H1 (cell line): ENCODE data around the gene MRAP. TPM values are rescaled to one million over a fixed set of nuclear protein-coding genes. Genes with fewer than 3 reads are reported as not detected.

Experiments
- CBX8 ChIP-seq: fragments of 300-800, 300-1000 bp; sonication (generic); IDR thresholded peaks from 2 replicates; pipeline ENCODE4 v1.7.1; 2016; ENCODE audit warnings: low read depth, low read length, borderline replicate concordance
- CHD1 ChIP-seq: IDR thresholded peaks from 2 replicates; pipeline ENCODE4 v1.6.1; 2012; ENCODE audit warnings: low read depth, low read length, improper control_type of control experiment
- CREB1 ChIP-seq: IDR thresholded peaks from 2 replicates; pipeline ENCODE4 v1.6.1; 2012; ENCODE audit warnings: inconsistent platforms
- GTF2F1 ChIP-seq: IDR thresholded peaks from 2 replicates; pipeline ENCODE4 v1.6.1; 2012; ENCODE audit warnings: low read depth, low read length, improper control_type of control experiment, borderline replicate concordance
- POU5F1 ChIP-seq: IDR thresholded peaks from 2 replicates; pipeline ENCODE4 v1.6.1; 2011; ENCODE audit warnings: low read depth, mild to moderate bottlenecking, low read length, moderate library complexity
- TAF1 ChIP-seq: IDR thresholded peaks from 2 replicates; pipeline ENCODE4 v1.6.1; 2011; ENCODE audit warnings: mild to moderate bottlenecking, low read depth, low read length
- polyA plus RNA-seq, 7 experiments: library from polyadenylated mRNA; depleted of rRNA in 3 of 7; stranded (reverse) in 5 of 7; unstranded in 2 of 7; fragments of >200 nt in 5 of 7; fragments of 200-250 nt in 2 of 7; gene quantifications; 1 replicate in 5 of 7; 2 replicates in 1 of 7; 4 replicates in 1 of 7; pipeline versions ENCODE4 v1.2.1 to v1.2.3, GENCODE V29; 2011 to 2013; ENCODE audit warnings: missing spikeins in 2 of 7, mixed read lengths in 2 of 7
- total RNA-seq: library from RNA; stranded (reverse); fragmentation: NEBNext Ultra II Directional; extraction: Animal tissue kit (Norgen Biotek cat#: 25700); gene quantifications from 2 replicates; pipeline ENCODE4 v1.2.1, GENCODE V29; 2021
- TF ChIP-seq, protein P1 (sequence below): fragments of 300-600 bp; sonication (generic); IDR thresholded peaks from 2 replicates; pipeline ENCODE4 v1.7.1; 2012; ENCODE audit warnings: low read length, moderate library complexity, mild to moderate bottlenecking, inconsistent platforms; ENCODE audit not compliant: insufficient replicate concordance

MRAP gene
- total and polyA plus RNA-seq, 2 of the 8 experiments (the other 6 are each of a cell fraction or from before 2014, with no cell fraction given): not detected

DNA sequence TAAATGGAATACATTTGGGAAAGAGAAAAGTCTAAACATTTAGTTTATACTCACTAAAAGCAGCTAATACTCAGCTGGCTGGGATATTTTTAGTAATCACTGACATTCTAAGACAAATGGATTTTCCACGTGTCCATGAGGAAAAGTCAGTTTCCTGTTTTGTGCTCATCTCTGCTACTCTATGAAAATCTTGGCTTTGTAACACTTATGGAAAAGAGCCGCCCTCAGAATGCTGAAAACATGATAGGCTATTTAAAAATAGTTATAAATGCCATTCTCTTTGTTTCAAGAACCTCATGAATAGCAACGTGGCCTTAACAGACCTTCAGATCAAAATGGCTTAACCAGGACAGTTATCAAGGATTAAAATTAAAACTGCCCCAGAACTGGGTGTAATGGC, 29.9 kb downstream of the MRAP start (continued):
- TF ChIP-seq, protein P1, sequence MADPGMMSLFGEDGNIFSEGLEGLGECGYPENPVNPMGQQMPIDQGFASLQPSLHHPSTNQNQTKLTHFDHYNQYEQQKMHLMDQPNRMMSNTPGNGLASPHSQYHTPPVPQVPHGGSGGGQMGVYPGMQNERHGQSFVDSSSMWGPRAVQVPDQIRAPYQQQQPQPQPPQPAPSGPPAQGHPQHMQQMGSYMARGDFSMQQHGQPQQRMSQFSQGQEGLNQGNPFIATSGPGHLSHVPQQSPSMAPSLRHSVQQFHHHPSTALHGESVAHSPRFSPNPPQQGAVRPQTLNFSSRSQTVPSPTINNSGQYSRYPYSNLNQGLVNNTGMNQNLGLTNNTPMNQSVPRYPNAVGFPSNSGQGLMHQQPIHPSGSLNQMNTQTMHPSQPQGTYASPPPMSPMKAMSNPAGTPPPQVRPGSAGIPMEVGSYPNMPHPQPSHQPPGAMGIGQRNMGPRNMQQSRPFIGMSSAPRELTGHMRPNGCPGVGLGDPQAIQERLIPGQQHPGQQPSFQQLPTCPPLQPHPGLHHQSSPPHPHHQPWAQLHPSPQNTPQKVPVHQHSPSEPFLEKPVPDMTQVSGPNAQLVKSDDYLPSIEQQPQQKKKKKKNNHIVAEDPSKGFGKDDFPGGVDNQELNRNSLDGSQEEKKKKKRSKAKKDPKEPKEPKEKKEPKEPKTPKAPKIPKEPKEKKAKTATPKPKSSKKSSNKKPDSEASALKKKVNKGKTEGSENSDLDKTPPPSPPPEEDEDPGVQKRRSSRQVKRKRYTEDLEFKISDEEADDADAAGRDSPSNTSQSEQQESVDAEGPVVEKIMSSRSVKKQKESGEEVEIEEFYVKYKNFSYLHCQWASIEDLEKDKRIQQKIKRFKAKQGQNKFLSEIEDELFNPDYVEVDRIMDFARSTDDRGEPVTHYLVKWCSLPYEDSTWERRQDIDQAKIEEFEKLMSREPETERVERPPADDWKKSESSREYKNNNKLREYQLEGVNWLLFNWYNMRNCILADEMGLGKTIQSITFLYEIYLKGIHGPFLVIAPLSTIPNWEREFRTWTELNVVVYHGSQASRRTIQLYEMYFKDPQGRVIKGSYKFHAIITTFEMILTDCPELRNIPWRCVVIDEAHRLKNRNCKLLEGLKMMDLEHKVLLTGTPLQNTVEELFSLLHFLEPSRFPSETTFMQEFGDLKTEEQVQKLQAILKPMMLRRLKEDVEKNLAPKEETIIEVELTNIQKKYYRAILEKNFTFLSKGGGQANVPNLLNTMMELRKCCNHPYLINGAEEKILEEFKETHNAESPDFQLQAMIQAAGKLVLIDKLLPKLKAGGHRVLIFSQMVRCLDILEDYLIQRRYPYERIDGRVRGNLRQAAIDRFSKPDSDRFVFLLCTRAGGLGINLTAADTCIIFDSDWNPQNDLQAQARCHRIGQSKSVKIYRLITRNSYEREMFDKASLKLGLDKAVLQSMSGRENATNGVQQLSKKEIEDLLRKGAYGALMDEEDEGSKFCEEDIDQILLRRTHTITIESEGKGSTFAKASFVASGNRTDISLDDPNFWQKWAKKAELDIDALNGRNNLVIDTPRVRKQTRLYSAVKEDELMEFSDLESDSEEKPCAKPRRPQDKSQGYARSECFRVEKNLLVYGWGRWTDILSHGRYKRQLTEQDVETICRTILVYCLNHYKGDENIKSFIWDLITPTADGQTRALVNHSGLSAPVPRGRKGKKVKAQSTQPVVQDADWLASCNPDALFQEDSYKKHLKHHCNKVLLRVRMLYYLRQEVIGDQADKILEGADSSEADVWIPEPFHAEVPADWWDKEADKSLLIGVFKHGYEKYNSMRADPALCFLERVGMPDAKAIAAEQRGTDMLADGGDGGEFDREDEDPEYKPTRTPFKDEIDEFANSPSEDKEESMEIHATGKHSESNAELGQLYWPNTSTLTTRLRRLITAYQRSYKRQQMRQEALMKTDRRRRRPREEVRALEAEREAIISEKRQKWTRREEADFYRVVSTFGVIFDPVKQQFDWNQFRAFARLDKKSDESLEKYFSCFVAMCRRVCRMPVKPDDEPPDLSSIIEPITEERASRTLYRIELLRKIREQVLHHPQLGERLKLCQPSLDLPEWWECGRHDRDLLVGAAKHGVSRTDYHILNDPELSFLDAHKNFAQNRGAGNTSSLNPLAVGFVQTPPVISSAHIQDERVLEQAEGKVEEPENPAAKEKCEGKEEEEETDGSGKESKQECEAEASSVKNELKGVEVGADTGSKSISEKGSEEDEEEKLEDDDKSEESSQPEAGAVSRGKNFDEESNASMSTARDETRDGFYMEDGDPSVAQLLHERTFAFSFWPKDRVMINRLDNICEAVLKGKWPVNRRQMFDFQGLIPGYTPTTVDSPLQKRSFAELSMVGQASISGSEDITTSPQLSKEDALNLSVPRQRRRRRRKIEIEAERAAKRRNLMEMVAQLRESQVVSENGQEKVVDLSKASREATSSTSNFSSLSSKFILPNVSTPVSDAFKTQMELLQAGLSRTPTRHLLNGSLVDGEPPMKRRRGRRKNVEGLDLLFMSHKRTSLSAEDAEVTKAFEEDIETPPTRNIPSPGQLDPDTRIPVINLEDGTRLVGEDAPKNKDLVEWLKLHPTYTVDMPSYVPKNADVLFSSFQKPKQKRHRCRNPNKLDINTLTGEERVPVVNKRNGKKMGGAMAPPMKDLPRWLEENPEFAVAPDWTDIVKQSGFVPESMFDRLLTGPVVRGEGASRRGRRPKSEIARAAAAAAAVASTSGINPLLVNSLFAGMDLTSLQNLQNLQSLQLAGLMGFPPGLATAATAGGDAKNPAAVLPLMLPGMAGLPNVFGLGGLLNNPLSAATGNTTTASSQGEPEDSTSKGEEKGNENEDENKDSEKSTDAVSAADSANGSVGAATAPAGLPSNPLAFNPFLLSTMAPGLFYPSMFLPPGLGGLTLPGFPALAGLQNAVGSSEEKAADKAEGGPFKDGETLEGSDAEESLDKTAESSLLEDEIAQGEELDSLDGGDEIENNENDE: no peak
- TF ChIP-seq CREB1: no peak
- TF ChIP-seq GTF2F1: no peak
- no peak for TF ChIP-seq CBX8
- TF ChIP-seq CHD1: no peak
- TF ChIP-seq TAF1: no peak
- no peak for TF ChIP-seq POU5F1
